ENCODE results near the gene SLFN12L.

The SLFN12L gene

DNA sequence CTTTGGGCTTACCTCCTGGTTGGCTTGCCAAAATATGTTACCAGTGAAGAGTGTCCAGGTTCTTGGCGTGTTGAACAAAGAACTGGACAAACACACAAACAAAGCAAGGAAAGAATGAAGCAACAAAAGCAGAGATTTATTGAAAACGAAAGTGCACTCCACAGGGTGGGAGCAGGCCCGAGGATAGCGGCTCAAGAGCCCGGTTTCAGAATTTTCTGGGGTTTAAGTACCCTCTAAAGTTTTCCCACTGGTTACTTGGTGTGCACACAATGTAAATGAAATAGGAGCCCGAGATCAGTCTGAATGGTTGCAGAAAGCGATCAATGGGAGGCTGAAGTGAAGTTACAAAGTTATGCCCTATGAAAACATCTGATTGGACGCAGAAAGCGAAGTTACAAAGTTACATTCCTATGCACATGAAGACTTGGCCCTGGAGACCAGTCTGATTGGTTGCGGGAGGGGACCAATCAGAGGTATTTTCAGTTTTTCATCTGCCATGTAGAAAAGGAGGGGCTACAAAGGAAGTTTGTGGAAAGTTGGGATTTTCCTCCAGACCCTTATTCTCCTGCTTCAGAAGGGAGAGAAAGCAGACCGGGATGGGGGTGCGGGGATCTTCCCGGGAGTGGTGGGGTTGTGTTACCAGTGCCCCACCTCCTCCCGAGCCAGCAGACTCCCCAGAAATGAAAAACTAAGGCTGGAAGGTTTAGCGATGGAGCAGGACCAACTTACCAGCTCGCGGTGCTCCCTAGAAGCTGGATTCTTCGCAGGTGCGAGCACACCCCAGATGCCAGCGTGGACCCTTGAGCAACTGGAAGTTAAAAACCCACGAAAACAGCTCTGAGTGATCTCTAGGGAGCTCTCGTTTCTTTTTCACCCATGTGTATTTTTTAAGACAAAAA lies 105.1 kb downstream of the SLFN12L start, which contains the start of gene SLFN12:
Gene SLFN12, minus strand, starts transcription at position 325 of the 899 bp plus-strand sequence. CDS start 9,472 bp downstream, outside the sequence.
- TF ChIP-seq GATA2 (IDR thresholded peaks at IDR 0.05; ENCODE audit: low read depth, low read length): no peak

DNA sequence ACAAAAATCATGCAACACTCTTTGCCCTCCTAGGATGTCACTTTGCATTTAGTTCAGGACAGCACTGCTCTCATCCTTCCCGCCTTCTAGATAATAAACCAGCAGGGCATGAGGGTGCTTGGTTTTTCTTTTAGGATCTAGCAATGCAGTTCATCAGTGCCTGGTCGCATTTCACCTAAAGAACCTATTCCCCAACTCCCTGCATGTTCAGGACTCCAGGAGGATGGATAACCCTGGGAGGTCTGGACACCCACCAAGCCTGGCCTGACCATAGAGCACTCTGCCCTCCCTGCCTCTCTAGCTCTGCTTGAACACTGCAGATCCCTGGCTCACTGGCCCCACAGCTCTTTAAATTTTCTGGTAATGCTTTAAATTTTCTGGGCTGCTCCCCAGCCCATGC lies 107.8 kb downstream of the SLFN12L start:
- TF ChIP-seq GATA2 (IDR thresholded peaks at IDR 0.05; ENCODE audit: low read depth, low read length) (no peak), GATA3 (IDR thresholded peaks at IDR 0.05; ENCODE audit: low read depth, low read length) (no peak)

DNA sequence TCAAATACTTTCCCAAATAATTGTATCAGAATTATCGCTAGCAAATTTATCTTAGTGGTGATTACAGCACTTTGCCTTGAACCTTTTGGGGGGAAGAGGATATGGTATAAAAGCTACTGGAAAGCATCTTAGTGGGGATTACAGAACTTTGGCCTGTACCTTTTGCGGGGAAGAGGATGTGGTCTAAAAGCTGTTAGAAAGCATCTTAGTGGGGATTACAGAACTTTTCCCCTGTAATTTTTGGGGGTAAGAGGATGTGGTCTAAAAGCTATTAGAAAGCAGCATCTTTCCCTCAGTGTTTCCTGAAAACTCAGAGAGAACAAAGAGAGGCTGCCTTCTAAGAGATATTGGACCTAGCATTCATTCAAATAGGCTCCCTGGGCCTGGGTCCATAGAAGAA lies 109.2 kb downstream of the SLFN12L start:
- no peak for TF ChIP-seq GATA2 (IDR thresholded peaks at IDR 0.05; ENCODE audit: low read depth, low read length)
- TF ChIP-seq GATA3 (IDR thresholded peaks at IDR 0.05; ENCODE audit: low read depth, low read length): no peak

DNA sequence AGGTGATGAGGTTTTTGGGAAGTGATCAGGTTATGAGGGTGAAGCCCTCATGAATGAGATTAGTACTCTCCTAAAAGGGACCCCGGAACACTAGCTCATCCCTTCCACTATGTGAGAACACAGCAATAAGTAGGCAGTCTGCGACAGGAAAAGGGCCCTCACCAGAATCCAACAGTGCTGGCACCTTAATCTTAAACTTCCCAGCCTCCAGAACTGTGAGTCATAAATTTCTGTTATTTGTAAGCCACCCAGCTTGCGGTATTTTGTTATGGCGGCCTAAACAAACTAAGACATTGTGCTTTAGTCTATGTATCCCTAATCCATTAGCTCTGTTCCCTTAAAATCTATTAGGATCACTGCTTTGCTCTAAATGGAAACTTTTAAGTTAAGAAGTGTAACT lies 113.7 kb downstream of the SLFN12L start:
- TF ChIP-seq GATA2 (IDR thresholded peaks at IDR 0.05; ENCODE audit: low read depth, low read length): no peak
- no peak for TF ChIP-seq GATA3 (IDR thresholded peaks at IDR 0.05; ENCODE audit: low read depth, low read length)
